Ascending aorta (tissue), 2 donors: Measurements from ENCODE around the gene ACER1. TPM values are rescaled to one million over a fixed set of nuclear protein-coding genes. Genes with fewer than 3 reads are reported as not detected.
"Not testable (repeated sequence)": the region's sequence is repeated elsewhere in the genome, so short reads cannot be mapped to it uniquely, and the experiment has no call there.

Source experiments
- DNase-seq, 2 donors: peaks; one replicate each; pipeline ENCODE4 v3.0.0-alpha.2; 2019; ENCODE audit warnings: low spot score in 2 of 2
- H3K27ac ChIP-seq, 2 donors: fragments of 200-600 bp; sonication (generic); one replicate each; pipeline ENCODE4 v1.5.1; 2016 to 2017; ENCODE audit warnings: mild to moderate bottlenecking in 1 of 2
- H3K27me3 ChIP-seq: fragments of 200-600 bp; sonication (generic); one replicate; pipeline ENCODE4 v1.5.1; 2017
- H3K36me3 ChIP-seq, 2 donors: fragments of 200-600 bp; sonication (generic); one replicate each; pipeline ENCODE4 v1.5.1; 2016
- H3K4me1 ChIP-seq, 2 donors: fragments of 200-600 bp; sonication (generic); one replicate each; pipeline ENCODE4 v1.5.1; 2016 to 2017; ENCODE audit warnings: mild to moderate bottlenecking in 1 of 2
- H3K4me3 ChIP-seq, 2 donors: fragments of 200-600 bp; sonication (generic); one replicate each; pipeline ENCODE4 v1.5.1; 2016 to 2017; ENCODE audit warnings: mild to moderate bottlenecking in 1 of 2
- H3K9me3 ChIP-seq, 2 donors: fragments of 200-600 bp; sonication (generic); one replicate each; pipeline ENCODE4 v1.5.1; 2016
- CTCF ChIP-seq, 3 experiments: fragments of 200-600 bp in 2 of 3; fragments of 450-650 bp in 1 of 3; sonication (generic) in 2 of 3; IDR thresholded peaks; one replicate each; pipeline ENCODE4 v1.5.1; 2016 to 2019; ENCODE audit warnings: antibody characterized with exemption in 3 of 3, mild to moderate bottlenecking in 1 of 3, moderate library complexity in 1 of 3
- intact Hi-C: fragments of 100-400 bp; cut with DNase I; formaldehyde crosslinking; loops from one replicate; pipeline ENCODE4 v1.15.1; 2023
- total RNA-seq: library from RNA; depleted of rRNA; stranded (reverse); fragments of >200 nt; gene quantifications from one replicate; pipeline ENCODE4 v1.1.0, GENCODE V29; 2016

The ACER1 gene
- total RNA-seq, 1 donor from 2014 or later: not detected

DNA sequence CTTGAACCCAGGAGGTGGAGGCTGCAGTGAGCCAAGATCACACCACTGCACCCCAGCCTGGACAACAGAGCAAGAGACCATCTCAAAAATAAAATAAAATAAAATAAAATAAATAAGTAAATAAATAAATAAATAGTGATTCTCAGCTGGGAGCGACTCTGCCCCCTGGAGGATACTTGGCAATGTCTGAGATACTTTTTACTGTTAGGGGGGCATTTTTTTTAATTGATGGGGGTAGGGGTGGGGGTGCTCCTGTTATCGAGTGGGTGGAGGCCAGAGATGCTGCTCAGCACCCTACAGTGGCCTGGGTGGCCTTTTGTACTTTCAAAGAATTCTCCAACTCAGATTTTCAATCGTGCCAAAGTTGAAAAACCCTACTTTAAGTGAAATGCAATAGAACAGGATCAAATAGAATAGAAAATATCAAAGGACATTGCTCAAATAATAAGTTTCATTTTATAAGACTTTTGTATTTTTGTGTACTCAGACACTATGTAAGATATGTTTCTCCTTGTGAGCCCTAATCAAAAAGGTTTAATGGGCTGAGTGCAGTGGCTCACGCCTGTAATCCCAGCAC lies 20.8 kb upstream of the ACER1 start:
- no peak overlapping the region for H3K4me3 ChIP-seq
- peak in 1 of 3 experiments; percentile 52 for TF ChIP-seq CTCF (IDR thresholded peaks at IDR 0.05)
- H3K36me3 ChIP-seq: no peaks in the 10 kb centered on the region
- no peak overlapping the region for H3K27ac ChIP-seq
- no peaks in the 10 kb centered on the region for H3K27me3 ChIP-seq
- H3K4me1 ChIP-seq: no peaks in the 10 kb centered on the region
- no peak for DNase-seq
- H3K9me3 ChIP-seq: no peaks in the 10 kb centered on the region
- intact Hi-C loops: loop anchor here (10.0 kb wide), 1 partner anchor 139 kb away; no protein-coding TSS in a partner anchor

DNA sequence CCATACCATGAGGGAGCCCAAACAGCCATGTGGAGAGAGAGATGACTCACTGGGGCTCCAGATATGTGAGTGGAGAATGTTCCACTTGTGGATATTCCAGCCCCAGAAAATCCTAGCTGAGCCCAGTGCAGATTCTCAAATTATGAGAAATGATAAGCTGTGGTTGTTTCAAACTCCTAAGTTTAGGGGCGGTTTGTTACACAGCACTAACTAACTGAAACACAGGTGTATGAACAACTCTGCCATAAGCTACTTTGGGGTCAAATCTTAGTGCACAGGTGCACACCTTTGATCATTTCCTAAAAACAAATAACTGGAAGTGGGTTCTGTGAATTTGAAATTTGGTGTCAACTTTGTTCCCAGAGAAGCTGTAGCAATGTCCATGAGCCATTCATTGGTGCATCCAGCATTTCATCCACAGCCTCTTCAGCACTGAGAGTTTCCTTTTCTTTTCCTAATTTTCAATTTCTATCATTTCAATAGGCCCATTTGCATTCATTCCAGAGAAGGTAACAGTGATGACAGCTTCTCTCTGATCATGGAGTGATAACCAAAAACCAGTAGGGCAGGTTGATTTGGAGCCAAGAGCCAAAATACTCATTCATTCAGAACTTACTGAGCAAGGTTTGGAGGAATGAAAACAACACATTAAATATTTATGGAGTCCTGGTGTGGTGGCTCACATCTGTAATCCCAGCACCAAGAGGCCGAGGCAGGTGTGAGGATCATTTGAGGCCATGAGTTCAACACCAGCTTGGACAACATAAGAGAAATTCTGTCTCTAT lies 19.2 kb upstream of the ACER1 start:
- H3K27me3 ChIP-seq: no peaks in the 10 kb centered on the region
- intact Hi-C loops: loop anchor here (10.0 kb wide), 1 partner anchor 138 kb away; no protein-coding TSS in a partner anchor
- H3K4me1 ChIP-seq: no peaks in the 10 kb centered on the region
- no peak for TF ChIP-seq CTCF (IDR thresholded peaks at IDR 0.05)
- H3K4me3 ChIP-seq: no peak overlapping the region
- H3K27ac ChIP-seq: no peak overlapping the region
- H3K9me3 ChIP-seq: no peaks in the 10 kb centered on the region
- H3K36me3 ChIP-seq: no peaks in the 10 kb centered on the region
- DNase-seq: no peak

GRCh38 chr19:6350688-6351087 lies 17.3 kb upstream of the ACER1 start:
- no peaks in the 10 kb centered on the region for H3K4me1 ChIP-seq
- no peak overlapping the region for H3K27ac ChIP-seq
- no peaks in the 10 kb centered on the region for H3K27me3 ChIP-seq
- no peak for TF ChIP-seq CTCF (IDR thresholded peaks at IDR 0.05)
- H3K36me3 ChIP-seq: no peaks in the 10 kb centered on the region
- no peak overlapping the region for H3K4me3 ChIP-seq
- intact Hi-C loops: loop anchor here (10.0 kb wide), 1 partner anchor 136 kb away; no protein-coding TSS in a partner anchor
- no peaks in the 10 kb centered on the region for H3K9me3 ChIP-seq
- no peak for DNase-seq

GRCh38 chr19:6349271-6349670 lies 15.9 kb upstream of the ACER1 start:
- H3K4me3 ChIP-seq, H3K36me3 ChIP-seq, intact Hi-C loops, H3K27ac ChIP-seq, DNase-seq, H3K4me1 ChIP-seq, H3K9me3 ChIP-seq, H3K27me3 ChIP-seq: not testable (repeated sequence)

- TF ChIP-seq CTCF (IDR thresholded peaks at IDR 0.05): no peak
- no peaks in the 10 kb centered on the region for H3K4me1 ChIP-seq
- H3K27me3 ChIP-seq: no peaks in the 10 kb centered on the region
- H3K27ac ChIP-seq: no peak overlapping the region
- DNase-seq: no peak
- intact Hi-C loops: no loop called here
- no peak overlapping the region for H3K4me3 ChIP-seq
- H3K9me3 ChIP-seq: no peaks in the 10 kb centered on the region
- H3K36me3 ChIP-seq: no peaks in the 10 kb centered on the region
Measured at GRCh38 chr19:6343462-6343861, 10.1 kb upstream of the ACER1 start.

- DNase-seq: no peak
- no peaks in the 10 kb centered on the region for H3K36me3 ChIP-seq
- intact Hi-C loops: no loop called here
- TF ChIP-seq CTCF (IDR thresholded peaks at IDR 0.05): no peak
- H3K4me3 ChIP-seq: no peak overlapping the region
- H3K27ac ChIP-seq: no peak overlapping the region
- H3K27me3 ChIP-seq: no peaks in the 10 kb centered on the region
- H3K4me1 ChIP-seq: no peaks in the 10 kb centered on the region
- H3K9me3 ChIP-seq: no peaks in the 10 kb centered on the region
Measured at GRCh38 chr19:6340493-6341201, 7.2 kb upstream of the ACER1 start.
